ENCODE results near the gene PRADC1.
A peak's percentile ranks its signal among the peaks of the same experiment; 100 is the strongest.

Gene PRADC1

GRCh38 chr2:73228631-73229030 is 4.4 kb downstream of the PRADC1 start:
- no peaks in the 10 kb centered on the region for H3K9me3 ChIP-seq (ENCODE audit: insufficient read depth, low read depth, low read length)
- H3K36me3 ChIP-seq (ENCODE audit: insufficient read depth, low read depth, low read length) = peaks cover 34% of the 10 kb centered on the region
- no peak overlapping the region for H3K4me3 ChIP-seq (ENCODE audit: low read length)
- H3K9ac ChIP-seq (ENCODE audit: low read depth, low read length) = no peak overlapping the region
- H3K27ac ChIP-seq (ENCODE audit: low read length) = no peak overlapping the region
- H3K27me3 ChIP-seq (ENCODE audit: insufficient read depth, low read length) = no peaks in the 10 kb centered on the region
- H3K4me1 ChIP-seq (ENCODE audit: insufficient read depth, low read length) = no peaks in the 10 kb centered on the region

DNA sequence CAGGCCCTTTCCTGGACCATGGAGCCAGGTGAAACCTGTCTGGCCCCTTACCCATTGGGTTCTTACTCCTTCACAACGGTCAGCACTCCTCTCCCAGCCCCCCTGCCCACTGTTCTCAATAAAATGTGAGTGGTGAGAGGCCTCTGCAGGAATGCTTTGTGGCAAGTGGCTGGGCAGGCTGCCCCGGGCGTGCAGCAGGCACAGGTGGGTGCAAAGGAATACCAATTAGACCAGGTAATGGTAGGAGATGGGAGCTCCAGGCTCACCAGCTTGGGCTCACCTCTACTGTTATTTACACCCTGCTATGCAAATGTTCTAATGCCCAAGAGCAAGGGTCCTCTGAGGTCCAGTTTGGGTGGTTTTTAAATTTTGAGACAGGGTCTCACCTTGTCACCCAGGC is 6.0 kb downstream of the PRADC1 start:
- Histone ChIP-seq H3K36me3 (ENCODE audit: insufficient read depth, low read depth, low read length) (peaks cover 49% of the 10 kb centered on the region), H3K4me3 (ENCODE audit: low read length) (no peak overlapping the region), H3K27me3 (ENCODE audit: insufficient read depth, low read length) (no peaks in the 10 kb centered on the region), H3K27ac (ENCODE audit: low read length) (no peak overlapping the region), H3K9me3 (ENCODE audit: insufficient read depth, low read depth, low read length) (no peaks in the 10 kb centered on the region), H3K4me1 (ENCODE audit: insufficient read depth, low read length) (no peaks in the 10 kb centered on the region), H3K9ac (ENCODE audit: low read depth, low read length) (no peak overlapping the region)

DNA sequence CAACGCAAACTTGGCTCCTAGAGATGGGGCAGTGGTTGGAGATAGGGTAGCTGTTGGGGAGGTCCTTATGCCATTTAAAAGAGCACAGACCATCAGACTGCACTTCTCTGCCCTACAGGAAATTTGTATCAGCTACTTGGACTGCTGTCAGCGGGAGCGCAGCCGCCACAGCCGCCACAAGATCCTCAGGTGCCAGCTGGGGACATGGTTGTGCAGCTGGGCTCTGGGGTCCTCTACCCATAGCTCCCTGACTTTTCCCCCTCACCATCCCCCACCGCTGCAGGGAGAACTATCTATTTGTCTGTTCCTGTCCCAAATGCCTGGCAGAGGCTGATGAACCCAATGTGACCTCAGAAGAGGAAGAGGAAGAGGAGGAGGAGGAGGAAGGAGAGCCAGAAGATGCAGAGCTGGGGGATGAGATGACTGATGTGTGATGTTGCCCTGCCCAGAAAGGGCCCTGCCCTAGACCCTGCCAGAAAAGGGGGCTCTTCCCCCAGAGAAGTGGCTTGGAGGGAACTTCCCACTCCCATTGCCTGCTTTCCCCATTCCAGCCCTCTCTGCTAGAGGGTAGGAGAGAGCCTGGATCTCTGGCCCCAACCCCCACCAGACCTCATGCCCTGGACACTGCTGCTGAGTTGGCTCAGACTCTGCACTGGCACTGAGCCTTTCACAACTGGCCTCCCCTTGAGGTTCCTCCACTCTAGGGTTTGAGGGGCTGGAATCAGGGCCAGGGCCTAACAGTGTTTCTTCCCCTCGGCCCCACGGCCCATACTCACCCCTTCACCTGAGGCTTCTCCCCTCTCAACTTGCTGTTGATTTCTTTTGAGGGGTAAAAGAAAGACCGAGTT is 7.3 kb downstream of the PRADC1 start:
- Histone ChIP-seq H3K9ac (ENCODE audit: low read depth, low read length) (no peak overlapping the region), H3K9me3 (ENCODE audit: insufficient read depth, low read depth, low read length) (no peaks in the 10 kb centered on the region), H3K27ac (ENCODE audit: low read length) (no peak overlapping the region), H3K4me1 (ENCODE audit: insufficient read depth, low read length) (no peaks in the 10 kb centered on the region), H3K36me3 (ENCODE audit: insufficient read depth, low read depth, low read length) (peaks cover 63% of the 10 kb centered on the region), H3K4me3 (ENCODE audit: low read length) (no peak overlapping the region), H3K27me3 (ENCODE audit: insufficient read depth, low read length) (no peaks in the 10 kb centered on the region)

DNA sequence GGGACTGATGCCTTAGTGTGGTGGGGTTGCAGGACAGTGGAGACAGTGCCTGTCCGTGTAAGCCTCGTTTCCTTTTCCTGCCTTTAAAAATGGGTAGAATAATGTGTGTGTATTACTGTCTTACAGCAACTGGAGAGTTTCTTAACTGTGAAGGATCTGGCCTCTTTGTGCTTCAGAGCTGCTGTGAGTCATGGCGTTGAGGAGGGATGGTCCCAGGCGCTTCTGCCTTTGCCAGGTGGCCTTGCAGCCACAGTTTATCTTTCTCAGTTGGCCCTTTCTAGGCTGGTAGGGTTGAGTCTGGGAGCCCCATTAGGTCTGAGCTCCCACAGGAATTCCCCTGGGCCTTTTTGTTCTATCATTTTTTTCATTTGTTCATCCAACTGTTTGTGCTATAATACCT is 9.2 kb downstream of the PRADC1 start:
- no peaks in the 10 kb centered on the region for H3K9me3 ChIP-seq (ENCODE audit: insufficient read depth, low read depth, low read length)
- H3K36me3 ChIP-seq (ENCODE audit: insufficient read depth, low read depth, low read length) = peaks cover 79% of the 10 kb centered on the region
- no peaks in the 10 kb centered on the region for H3K27me3 ChIP-seq (ENCODE audit: insufficient read depth, low read length)
- no peak overlapping the region for H3K4me3 ChIP-seq (ENCODE audit: low read length)
- no peak overlapping the region for H3K27ac ChIP-seq (ENCODE audit: low read length)
- H3K9ac ChIP-seq (ENCODE audit: low read depth, low read length) = no peak overlapping the region
- H3K4me1 ChIP-seq (ENCODE audit: insufficient read depth, low read length) = no peaks in the 10 kb centered on the region

DNA sequence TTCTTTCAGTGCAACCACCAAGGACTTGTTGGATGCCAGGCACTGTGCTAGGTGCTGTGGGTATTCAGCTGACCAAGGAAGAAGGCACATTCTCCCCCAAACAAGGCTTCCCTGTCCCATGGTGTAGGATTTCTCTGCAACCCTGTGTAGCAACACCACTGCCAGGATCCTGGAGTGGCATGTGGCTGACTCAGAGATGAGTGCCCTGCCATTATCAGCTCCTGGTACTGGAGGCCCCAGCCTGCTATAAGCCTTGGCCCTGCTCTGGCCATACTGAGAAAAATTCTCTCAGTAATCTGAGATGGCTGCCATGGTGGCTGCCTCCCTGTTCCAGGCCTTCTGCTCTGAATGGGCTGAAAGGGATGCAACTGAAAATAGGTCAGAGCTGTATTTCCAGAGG is 14.7 kb downstream of the PRADC1 start:
- no peak overlapping the region for H3K9ac ChIP-seq (ENCODE audit: low read depth, low read length)
- H3K4me1 ChIP-seq (ENCODE audit: insufficient read depth, low read length) = peaks cover 3% of the 10 kb centered on the region; the same call in 1 of the 2 replicates
- H3K4me3 ChIP-seq (ENCODE audit: low read length) = no peak overlapping the region
- no peak overlapping the region for H3K27ac ChIP-seq (ENCODE audit: low read length)
- H3K27me3 ChIP-seq (ENCODE audit: insufficient read depth, low read length) = peaks cover under 1% of the 10 kb centered on the region; the same call in 1 of the 2 replicates
- H3K9me3 ChIP-seq (ENCODE audit: insufficient read depth, low read depth, low read length) = no peaks in the 10 kb centered on the region
- peaks cover 43% of the 10 kb centered on the region for H3K36me3 ChIP-seq (ENCODE audit: insufficient read depth, low read depth, low read length)

DNA sequence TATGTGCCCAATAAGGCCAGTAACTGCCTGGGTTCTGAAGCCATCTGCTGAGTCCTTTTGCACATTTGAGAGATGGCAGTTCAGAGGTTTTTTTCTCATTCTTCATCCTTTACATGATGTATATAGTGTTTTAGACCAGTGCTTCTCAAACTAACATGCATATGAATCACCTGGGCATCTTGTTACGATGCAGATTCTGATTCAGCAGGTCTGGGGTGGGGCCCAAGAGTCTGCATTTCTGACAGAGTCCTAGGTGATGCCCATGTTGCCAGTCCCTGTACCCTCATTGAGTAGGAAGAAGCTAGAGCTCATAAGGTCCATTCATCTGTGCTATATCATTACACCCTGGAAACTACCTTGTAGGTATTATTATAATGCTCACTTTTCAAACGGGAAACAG is 15.2 kb downstream of the PRADC1 start:
- Histone ChIP-seq H3K4me1 (ENCODE audit: insufficient read depth, low read length) (peaks cover 3% of the 10 kb centered on the region; the same call in 1 of the 2 replicates), H3K9me3 (ENCODE audit: insufficient read depth, low read depth, low read length) (no peaks in the 10 kb centered on the region), H3K9ac (ENCODE audit: low read depth, low read length) (no peak overlapping the region), H3K36me3 (ENCODE audit: insufficient read depth, low read depth, low read length) (peaks cover 38% of the 10 kb centered on the region), H3K4me3 (ENCODE audit: low read length) (no peak overlapping the region), H3K27ac (ENCODE audit: low read length) (no peak overlapping the region), H3K27me3 (ENCODE audit: insufficient read depth, low read length) (peaks cover 5% of the 10 kb centered on the region; the same call in 1 of the 2 replicates)

DNA sequence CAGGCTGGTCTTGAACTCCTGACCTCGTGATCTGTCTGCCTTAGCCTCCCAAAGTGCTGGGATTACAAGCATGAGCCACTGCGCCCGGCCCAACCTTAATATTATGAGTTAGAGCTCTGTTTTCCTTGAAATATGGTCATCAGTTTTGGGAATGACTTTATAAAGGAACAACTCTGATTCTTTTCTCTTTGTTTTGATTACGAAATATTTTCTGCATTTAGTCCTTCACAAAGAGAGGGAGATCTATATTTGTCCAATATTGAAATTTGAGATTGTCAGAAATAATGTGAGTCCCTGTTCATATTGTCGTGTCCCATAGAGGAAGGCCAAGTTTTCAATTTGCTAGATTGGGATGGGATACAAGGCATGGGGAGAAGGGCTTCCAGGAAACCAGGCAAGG is 15.9 kb downstream of the PRADC1 start:
- peaks cover 8% of the 10 kb centered on the region; the same call in 1 of the 2 replicates for H3K27me3 ChIP-seq (ENCODE audit: insufficient read depth, low read length)
- no peak overlapping the region for H3K4me3 ChIP-seq (ENCODE audit: low read length)
- H3K4me1 ChIP-seq (ENCODE audit: insufficient read depth, low read length) = peaks cover 3% of the 10 kb centered on the region; the same call in 1 of the 2 replicates
- H3K27ac ChIP-seq (ENCODE audit: low read length) = no peak overlapping the region
- no peaks in the 10 kb centered on the region for H3K9me3 ChIP-seq (ENCODE audit: insufficient read depth, low read depth, low read length)
- peaks cover 32% of the 10 kb centered on the region for H3K36me3 ChIP-seq (ENCODE audit: insufficient read depth, low read depth, low read length)
- H3K9ac ChIP-seq (ENCODE audit: low read depth, low read length) = no peak overlapping the region

- Histone ChIP-seq H3K36me3 (ENCODE audit: insufficient read depth, low read depth, low read length) (peaks cover 12% of the 10 kb centered on the region; the same call in 1 of the 2 replicates), H3K27me3 (ENCODE audit: insufficient read depth, low read length) (peaks cover 8% of the 10 kb centered on the region; the same call in 1 of the 2 replicates), H3K4me1 (ENCODE audit: insufficient read depth, low read length) (peaks cover 3% of the 10 kb centered on the region; the same call in 1 of the 2 replicates), H3K27ac (ENCODE audit: low read length) (no peak overlapping the region), H3K4me3 (ENCODE audit: low read length) (peak overlapping the region; percentile 89), H3K9me3 (ENCODE audit: insufficient read depth, low read depth, low read length) (no peaks in the 10 kb centered on the region), H3K9ac (ENCODE audit: low read depth, low read length) (peak overlapping the region; percentile 81; the same call in 1 of the 2 replicates)
These were observed 17.8 kb downstream of the PRADC1 start for GRCh38 chr2:73215254-73215653.

GRCh38 chr2:73214120-73215035 is 18.7 kb downstream of the PRADC1 start, which contains the start of gene SMYD5:
Gene SMYD5 (plus strand): TSS chr2:73214245. CDS start chr2:73214267, 22 bp downstream.
- H3K4me1 ChIP-seq (ENCODE audit: insufficient read depth, low read length) = peaks cover 3% of the 10 kb centered on the region; the same call in 1 of the 2 replicates
- H3K27ac ChIP-seq (ENCODE audit: low read length) = peak within 1 kb of the TSS; percentile 38

DNA sequence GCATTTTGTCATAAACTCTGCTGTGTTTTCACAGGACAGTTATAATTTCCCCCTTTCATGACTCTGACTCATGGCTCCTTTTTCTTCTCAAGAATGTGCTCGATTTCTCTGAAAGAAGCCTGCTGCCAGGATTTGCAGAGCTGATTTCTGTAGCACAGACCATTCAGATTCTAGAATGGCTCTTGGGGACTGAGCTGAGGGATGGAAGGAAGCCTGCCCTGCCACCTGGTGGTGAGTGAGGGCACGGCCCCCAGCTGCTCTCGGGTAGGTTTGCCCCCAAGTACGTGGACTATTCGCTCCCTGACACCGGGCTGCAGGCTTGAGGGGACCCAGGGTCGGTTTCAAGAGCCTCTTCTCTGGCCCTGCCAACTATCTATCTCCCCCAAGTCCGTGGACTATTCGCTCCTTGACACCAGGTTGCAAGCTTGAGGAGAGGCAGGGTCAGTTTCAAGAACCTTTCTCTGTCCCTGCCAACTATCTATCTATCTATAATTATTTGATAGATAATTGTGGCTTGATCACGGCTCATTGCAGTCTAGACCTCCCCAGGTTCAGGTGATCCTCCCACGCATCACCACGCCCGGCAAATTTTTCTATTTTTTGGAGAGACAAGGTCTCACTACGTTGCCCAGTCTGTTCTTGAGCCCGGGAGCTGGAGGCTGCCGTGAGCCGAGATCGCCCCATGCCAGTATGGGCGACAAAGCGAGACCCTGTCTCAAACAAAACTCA is 20.4 kb downstream of the PRADC1 start:
- H3K9me3 ChIP-seq (ENCODE audit: insufficient read depth, low read depth, low read length) = no peaks in the 10 kb centered on the region
- H3K27me3 ChIP-seq (ENCODE audit: insufficient read depth, low read length) = peaks cover 12% of the 10 kb centered on the region
- peaks cover 3% of the 10 kb centered on the region; the same call in 1 of the 2 replicates for H3K4me1 ChIP-seq (ENCODE audit: insufficient read depth, low read length)
- H3K4me3 ChIP-seq (ENCODE audit: low read length) = no peak overlapping the region
- H3K36me3 ChIP-seq (ENCODE audit: insufficient read depth, low read depth, low read length) = no peaks in the 10 kb centered on the region
- no peak overlapping the region for H3K27ac ChIP-seq (ENCODE audit: low read length)
- no peak overlapping the region for H3K9ac ChIP-seq (ENCODE audit: low read depth, low read length)

More at GRCh38 chr2:73214120-73215035, 18.7 kb downstream of the PRADC1 start, which contains the start of gene SMYD5:
- Histone ChIP-seq H3K27me3 (ENCODE audit: insufficient read depth, low read length) (peaks cover 10% of the 10 kb centered on the region; the same call in 1 of the 2 replicates), H3K4me3 (ENCODE audit: low read length) (peak within 1 kb of the TSS; percentile 89), H3K36me3 (ENCODE audit: insufficient read depth, low read depth, low read length) (0 out of 2 replicates have a peak, but pooled peaks cover 5% of the 10 kb centered on the region), H3K9ac (ENCODE audit: low read depth, low read length) (peak within 1 kb of the TSS; percentile 81), H3K9me3 (ENCODE audit: insufficient read depth, low read depth, low read length) (no peaks in the 10 kb centered on the region)

DNA sequence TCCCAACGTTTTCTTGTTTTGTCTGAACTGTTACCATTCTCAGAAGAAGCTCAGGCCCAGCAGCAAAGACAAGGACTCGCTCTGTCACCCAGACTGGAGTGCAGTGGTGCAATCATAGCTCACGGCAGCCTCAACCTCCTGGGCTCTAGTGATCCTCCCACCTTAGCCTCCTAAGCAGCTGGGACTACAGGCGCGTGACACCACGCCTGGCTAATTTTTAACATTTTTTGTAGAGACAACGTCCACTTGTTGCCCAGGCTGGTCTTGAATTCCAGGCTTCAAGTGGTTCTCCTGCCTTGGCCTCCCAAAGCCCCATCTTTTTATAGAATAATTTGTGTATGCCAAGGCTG is 21.0 kb downstream of the PRADC1 start:
- no peaks in the 10 kb centered on the region for H3K9me3 ChIP-seq (ENCODE audit: insufficient read depth, low read depth, low read length)
- H3K27ac ChIP-seq (ENCODE audit: low read length) = no peak overlapping the region
- H3K4me1 ChIP-seq (ENCODE audit: insufficient read depth, low read length) = peaks cover 3% of the 10 kb centered on the region; the same call in 1 of the 2 replicates
- H3K27me3 ChIP-seq (ENCODE audit: insufficient read depth, low read length) = peaks cover 12% of the 10 kb centered on the region
- no peaks in the 10 kb centered on the region for H3K36me3 ChIP-seq (ENCODE audit: insufficient read depth, low read depth, low read length)
- H3K9ac ChIP-seq (ENCODE audit: low read depth, low read length) = no peak overlapping the region
- H3K4me3 ChIP-seq (ENCODE audit: low read length) = no peak overlapping the region
